KBM-7 (cell line): Measurements from ENCODE around the gene POLR2J3.
"Not testable (repeated sequence)": the region's sequence is repeated elsewhere in the genome, so short reads cannot be mapped to it uniquely, and the experiment has no call there.

Source experiments
- DNase-seq: peaks from one replicate; pipeline ENCODE4 v3.0.0-alpha.2; 2015
- in situ Hi-C: fragments of 300-500 bp; cut with MboI; formaldehyde crosslinking; loops from 2 replicates; pipeline ENCODE4 v1.14.3; 2020; ENCODE audit warnings: low sequenced_read_pairs, low pct_unique_long_range_greater_than_20kb, mixed read lengths

POLR2J3 gene

DNA sequence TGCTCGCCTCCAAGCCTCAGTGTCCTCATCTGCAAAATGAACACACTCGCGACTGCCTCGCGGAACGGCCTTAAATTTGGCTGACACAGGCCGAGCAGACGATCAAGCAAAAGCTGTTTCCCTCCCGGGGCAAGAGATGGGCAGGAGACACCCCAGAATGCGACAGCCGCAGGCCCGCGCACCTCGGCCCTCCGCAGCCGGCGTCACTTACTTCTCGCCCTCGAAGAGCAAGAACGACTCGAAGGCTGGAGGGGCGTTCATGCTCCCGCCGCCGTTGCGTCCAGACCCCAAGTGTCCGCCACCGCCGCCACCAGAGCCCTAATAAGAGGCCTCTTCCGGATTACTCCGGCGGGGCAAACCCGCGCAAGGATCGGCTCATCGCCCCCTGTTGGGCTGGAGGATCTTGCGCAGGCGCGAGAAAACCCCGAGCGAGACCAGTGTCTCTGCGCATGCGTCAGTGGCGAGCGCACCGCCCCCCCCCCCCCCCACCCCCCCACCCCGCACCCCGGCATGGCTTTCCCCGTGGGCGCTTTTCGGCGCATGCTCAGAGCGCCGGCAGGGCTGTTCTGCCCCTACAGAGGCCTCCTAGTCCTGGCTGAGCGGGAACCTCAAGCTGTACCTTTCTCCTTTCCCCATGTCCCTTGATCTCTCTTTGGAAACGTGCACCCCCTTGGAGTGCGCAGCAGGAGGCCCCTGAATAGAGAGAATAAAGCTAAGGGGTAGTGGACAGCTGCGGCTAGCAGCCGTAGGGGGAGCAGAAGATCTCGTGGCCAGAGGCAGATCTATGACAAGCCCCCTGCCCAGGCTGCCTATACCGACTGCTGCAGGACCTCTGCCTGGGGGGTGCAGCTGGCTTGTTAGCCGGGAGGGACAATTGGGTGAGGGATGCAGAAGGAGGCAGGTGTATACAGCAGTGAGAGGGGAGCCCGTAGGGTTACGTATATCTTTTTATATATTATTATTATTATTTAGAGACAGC, at the start of gene POLR2J3:
POLR2J3 (minus strand) TSS at position 323 of the 979 bp plus-strand sequence; CDS start at position 261, 62 bp downstream.
- in situ Hi-C loops, DNase-seq: not testable (repeated sequence)

DNA sequence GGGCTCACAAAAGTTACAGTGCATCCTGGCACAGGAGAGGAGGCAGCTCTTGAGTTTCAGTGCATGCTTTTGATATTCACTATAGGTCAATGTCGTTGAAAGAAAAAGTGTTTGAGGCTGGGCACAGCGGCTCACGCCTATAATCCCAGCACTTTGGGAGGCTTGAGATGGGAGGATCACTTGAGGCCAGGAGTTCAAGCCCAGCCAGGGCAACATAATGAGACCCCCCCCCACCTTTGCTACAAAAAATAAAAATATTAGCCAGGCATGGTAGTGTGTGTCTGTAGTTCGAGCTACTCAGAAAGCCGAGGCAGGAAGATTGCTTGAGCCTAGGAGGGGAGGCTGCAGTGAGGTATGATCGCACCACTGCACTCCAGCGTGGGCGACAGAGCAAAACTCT, 45.7 kb upstream of the POLR2J3 start:
- in situ Hi-C loops, DNase-seq: not testable (repeated sequence)

DNA sequence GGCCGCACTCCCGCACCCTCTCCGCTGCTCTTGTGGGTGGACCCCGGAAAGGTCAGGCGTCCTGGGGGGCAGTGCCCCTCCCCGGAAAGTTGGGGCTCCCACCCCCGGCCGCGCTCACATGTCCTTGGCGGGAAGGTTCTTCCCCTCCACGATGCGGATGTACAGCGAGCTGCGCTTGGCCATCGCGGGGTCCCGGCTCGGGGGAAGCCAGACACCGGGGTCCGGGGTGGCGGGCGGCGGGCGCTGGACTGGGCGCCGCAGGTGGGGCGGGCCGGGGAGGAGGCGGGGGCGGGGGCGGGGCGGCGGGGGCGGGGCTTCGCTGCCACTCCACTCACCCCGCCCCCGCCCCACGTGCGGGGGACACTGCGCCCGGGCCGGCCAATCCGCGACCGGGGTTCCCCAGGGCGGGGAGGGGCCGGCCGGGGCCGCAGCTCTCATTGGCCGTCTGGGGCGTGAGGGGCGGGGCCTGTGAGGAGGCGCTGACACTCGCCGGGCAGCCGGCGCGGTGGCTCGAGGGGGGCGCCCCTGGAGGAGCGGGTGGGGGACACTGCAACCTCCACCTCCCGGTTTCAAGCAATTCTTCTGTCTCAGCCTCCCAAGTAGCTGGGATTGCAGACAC, 44.2 kb upstream of the POLR2J3 start, which contains the start of gene RASA4:
RASA4 (minus strand) TSS at position 250 of the 619 bp plus-strand sequence; CDS start at position 183, 67 bp downstream.
- DNase-seq, in situ Hi-C loops: not testable (repeated sequence)

DNA sequence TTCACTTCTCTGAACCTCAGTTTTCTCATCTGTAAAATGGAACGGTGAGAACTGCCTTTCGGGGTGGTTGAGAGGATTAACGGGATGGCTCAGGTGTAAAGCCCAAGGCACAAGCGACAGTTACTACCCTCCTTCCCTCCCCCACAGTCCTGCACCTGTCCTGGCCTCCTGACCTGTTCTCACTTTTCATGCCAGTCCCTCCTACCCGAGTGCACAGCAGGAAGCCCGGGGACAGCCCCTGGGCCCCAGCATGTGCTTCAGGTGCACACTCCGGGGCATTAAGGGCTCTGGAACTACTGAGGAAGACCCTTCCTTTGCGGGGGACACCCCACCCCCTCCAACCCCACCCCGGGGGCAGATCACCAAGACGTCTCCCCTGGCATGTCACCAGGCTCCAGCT, 43.5 kb upstream of the POLR2J3 start:
- DNase-seq, in situ Hi-C loops: not testable (repeated sequence)

DNA sequence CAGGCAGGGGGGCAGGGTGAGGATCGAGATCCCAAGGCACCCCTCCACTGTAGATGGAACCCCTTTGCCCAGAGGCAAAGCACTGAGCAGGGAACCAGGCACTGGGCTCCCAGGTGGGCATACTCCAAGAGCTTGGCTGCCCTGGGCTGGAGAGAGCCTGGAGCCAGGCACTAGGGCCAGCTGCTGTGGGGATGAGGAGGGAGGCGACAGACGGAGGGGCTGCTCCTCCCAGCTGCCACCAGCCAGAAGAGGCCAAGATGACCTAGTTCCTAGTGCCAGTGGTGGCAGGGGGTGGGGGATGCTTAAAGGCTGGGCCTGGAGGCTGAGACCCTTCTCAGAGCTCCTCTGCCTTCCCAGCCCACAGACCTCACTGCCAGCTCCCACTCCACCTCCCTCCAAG, 42.5 kb upstream of the POLR2J3 start:
- DNase-seq, in situ Hi-C loops: not testable (repeated sequence)

GRCh38 chr7:102614346-102614697, 41.9 kb upstream of the POLR2J3 start:
- in situ Hi-C loops, DNase-seq: not testable (repeated sequence)

DNA sequence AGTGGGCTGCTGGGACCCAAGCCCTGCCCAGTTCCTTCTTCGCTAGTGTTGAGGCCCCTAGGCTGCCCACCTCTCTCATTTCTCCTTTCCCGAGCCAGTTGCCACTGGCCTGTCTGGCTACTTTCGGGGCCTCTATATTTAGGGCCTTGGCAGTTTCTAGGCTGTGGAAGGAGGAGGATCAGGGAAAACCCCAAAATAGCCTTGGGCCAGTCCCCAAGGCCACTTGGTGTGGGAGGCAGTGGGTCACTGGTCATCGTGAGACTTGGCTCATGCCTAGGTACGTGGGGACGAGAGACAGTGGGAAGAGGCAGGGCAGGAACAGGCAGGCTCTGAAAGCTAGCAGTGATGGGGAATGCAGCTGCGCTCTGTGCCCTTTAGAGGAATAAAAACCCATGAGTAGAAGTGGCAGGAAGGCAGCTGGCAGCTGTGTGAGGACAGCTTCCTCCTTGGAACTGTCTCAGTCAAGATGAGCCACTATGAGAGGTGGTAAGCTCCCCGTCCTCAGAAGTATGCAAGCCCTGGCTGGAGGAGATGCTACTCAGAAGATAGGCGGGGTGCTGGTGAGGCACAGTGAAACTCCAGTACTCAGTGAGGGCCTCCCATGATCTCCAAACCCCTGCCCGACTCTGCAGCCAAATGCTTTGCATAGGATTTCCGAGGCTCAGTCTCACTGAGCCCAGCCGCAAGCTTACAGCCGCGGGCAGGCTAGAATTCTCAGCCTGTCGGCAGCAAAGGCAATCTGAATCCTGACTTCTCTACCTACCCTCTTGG, 41.4 kb upstream of the POLR2J3 start:
- in situ Hi-C loops, DNase-seq: not testable (repeated sequence)

- in situ Hi-C loops, DNase-seq: not testable (repeated sequence)
These were observed 39.4 kb upstream of the POLR2J3 start for GRCh38 chr7:102611675-102612325.

GRCh38 chr7:102611013-102611674, 38.8 kb upstream of the POLR2J3 start:
- in situ Hi-C loops, DNase-seq: not testable (repeated sequence)

- in situ Hi-C loops, DNase-seq: not testable (repeated sequence)
These were observed 38.1 kb upstream of the POLR2J3 start for GRCh38 chr7:102610441-102610840.

- in situ Hi-C loops, DNase-seq: not testable (repeated sequence)
These were observed 37.4 kb upstream of the POLR2J3 start for GRCh38 chr7:102609734-102610133.

DNA sequence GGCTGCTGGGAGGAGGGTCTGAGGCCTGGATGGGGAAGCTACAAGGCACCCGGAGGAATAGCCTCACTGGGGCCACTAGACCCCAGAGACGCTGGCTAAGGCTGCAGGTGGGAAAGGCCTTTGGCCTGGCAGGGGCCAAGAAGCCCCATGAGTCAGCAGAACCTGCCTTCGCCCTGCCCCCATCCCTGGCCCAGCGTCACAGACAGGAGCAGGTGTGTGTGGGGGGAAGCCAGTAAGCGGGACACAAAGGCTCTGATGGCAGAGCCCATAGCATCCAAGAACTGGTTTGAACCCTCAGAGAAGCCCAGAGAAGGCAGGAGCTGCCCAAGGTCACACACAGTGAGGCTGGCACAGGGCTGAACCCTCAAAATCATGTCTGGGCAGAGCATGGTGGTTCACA, 34.5 kb upstream of the POLR2J3 start:
- in situ Hi-C loops, DNase-seq: not testable (repeated sequence)

GRCh38 chr7:102604431-102605145, 32.2 kb upstream of the POLR2J3 start:
- in situ Hi-C loops, DNase-seq: not testable (repeated sequence)

GRCh38 chr7:102602317-102602716, 29.9 kb upstream of the POLR2J3 start:
- DNase-seq, in situ Hi-C loops: not testable (repeated sequence)

GRCh38 chr7:102599699-102600098, 27.3 kb upstream of the POLR2J3 start:
- in situ Hi-C loops, DNase-seq: not testable (repeated sequence)

GRCh38 chr7:102596036-102596435, 23.7 kb upstream of the POLR2J3 start:
- in situ Hi-C loops, result not testable (repeated sequence)

DNA sequence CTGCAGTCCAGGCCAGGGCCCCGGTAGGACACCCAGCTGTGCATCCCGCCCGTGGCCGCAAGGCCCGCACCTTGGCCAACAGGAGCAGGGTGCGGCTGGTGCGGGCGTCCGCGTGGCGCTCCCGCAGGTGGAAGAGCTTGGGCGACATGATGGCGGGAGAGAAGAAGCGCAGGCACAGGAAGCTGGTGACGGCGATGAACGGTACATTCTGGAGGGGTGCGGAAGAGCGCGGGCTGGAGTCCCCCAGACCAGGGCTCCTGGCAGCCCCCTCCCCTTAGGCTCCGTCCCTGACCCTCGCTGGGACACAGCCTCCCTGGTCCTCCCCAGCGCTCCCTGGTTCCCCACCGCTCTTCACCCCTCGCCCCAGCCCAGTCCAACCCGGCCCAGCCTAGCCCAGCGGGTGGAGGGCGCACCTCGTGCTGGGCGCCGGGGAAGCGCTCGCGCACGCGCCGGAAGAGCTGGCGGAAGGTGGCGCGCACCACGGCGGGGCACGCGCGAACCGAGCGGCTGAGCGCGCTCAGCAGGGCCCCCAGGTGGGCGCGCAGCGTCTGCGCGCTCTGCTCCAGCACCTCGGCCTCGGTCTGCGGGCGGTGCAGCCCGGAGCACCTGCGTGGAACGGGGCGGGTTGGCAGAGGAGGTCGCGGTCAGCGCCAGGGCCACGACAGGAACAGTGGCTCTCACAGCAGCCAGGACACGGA, 21.4 kb upstream of the POLR2J3 start:
- DNase-seq, in situ Hi-C loops: not testable (repeated sequence)

More at GRCh38 chr7:102596036-102596435, 23.7 kb upstream of the POLR2J3 start:
- not testable (repeated sequence) for DNase-seq
